Fibroblast of the aortic adventitia (primary cell): ENCODE measurements around the gene CACNG3. TPM values are rescaled to one million over a fixed set of nuclear protein-coding genes. Genes with fewer than 3 reads are reported as not detected.

Experiments used
- DNase-seq: peaks from one replicate; pipeline ENCODE4 v3.0.0-alpha.2; 2010; ENCODE audit warnings: low read depth
- H3K4me3 ChIP-seq: 2 replicates; pipeline ENCODE4 v1.5.1; 2011; ENCODE audit warnings: low read depth, mild to moderate bottlenecking, control low read depth, low read length, moderate library complexity
- total RNA-seq: library from RNA; depleted of rRNA; stranded (reverse); fragments of >200 nt; gene quantifications from 2 replicates; pipeline ENCODE4 v1.2.3, GENCODE V29; 2012; ENCODE audit warnings: low replicate concordance
- TF ChIP-seq, protein P1 (sequence below): IDR thresholded peaks from 2 replicates; pipeline ENCODE4 v1.5.1; 2011; ENCODE audit warnings: mild to moderate bottlenecking, low read length, control low read depth, inconsistent platforms; ENCODE audit not compliant: insufficient read depth

CACNG3 gene
- total RNA-seq, 1 donor, result not detected

DNA sequence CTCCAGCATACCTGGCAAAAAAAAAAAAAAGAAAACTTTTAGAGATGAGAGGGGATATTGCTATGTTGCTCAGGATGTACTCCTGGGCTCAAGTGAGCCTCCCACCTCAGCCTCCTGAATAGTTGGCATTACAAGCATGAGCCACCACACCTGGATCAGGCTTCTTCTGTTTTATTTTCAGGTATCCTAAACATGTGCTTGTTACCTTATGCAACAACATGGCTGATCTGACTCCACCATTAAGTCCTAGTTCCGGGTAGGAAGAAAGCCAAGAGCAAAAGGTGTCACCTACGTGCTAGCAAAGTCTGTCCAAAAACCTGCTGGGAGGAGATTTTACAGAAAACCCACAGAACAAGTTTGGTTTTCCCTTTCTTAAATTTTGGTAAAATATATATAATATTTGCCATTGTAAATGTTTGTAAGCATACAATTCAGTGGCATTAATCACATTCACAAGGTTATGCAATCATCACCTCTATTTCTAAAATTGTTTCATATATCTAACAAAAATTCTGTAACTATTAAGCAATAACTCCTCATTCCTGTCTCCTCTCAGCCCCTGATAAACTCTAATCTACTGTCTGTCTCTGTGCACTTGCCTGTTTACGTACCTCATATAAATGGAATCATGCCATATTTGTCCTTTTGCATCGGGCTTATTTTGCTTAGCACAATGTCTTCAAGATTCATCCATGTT is 9.1 kb upstream of the CACNG3 start:
- no peak for DNase-seq
- TF ChIP-seq, protein P1, sequence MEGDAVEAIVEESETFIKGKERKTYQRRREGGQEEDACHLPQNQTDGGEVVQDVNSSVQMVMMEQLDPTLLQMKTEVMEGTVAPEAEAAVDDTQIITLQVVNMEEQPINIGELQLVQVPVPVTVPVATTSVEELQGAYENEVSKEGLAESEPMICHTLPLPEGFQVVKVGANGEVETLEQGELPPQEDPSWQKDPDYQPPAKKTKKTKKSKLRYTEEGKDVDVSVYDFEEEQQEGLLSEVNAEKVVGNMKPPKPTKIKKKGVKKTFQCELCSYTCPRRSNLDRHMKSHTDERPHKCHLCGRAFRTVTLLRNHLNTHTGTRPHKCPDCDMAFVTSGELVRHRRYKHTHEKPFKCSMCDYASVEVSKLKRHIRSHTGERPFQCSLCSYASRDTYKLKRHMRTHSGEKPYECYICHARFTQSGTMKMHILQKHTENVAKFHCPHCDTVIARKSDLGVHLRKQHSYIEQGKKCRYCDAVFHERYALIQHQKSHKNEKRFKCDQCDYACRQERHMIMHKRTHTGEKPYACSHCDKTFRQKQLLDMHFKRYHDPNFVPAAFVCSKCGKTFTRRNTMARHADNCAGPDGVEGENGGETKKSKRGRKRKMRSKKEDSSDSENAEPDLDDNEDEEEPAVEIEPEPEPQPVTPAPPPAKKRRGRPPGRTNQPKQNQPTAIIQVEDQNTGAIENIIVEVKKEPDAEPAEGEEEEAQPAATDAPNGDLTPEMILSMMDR, result no peak
- no peak overlapping the region for H3K4me3 ChIP-seq

DNA sequence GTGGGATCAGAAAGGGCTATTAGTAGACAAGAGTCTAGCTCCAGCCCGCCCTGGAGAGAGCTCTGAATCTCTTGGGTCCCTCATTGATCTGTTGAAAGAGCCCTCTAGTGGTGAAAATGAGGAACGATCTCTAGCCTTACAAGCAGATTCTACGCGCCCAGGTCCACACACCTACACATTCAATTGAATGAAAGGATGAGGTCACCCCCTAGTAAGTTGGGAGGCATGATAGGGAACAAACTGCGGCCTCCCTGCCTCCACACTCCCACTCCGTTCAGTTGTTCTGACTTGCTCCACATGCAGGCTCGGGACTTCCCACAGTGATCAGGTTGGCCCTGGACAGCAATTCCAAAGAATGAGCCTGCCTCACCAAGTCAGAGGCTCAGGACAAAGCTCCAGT is 2.9 kb upstream of the CACNG3 start:
- DNase-seq, result peak; percentile 6
- no peak overlapping the region for H3K4me3 ChIP-seq
- TF ChIP-seq, protein P1, result peak; percentile 52

DNA sequence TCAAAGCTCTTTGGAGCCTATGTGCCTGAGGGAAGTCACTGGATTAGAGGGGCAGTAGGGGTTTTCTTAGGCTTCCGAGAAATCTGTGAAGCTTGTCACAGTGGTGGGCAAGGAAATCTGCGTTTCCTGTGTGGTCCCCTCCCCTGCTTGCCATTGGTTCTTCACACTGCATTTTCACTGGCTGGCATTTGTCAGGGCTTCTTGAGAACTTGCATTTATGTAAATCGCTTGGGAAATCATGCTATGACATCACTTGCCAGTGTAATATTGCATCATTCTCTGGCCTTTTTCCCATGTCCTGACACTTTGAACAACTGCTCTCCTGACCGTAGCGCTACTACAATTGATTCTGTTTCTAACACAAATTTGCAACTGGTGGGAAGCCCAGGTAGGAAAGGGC is 1.8 kb downstream of the CACNG3 start:
- no peak overlapping the region for H3K4me3 ChIP-seq
- TF ChIP-seq, protein P1, result no peak
- DNase-seq, result no peak

- no peak overlapping the region for H3K4me3 ChIP-seq
- TF ChIP-seq, protein P1, result no peak
- no peak for DNase-seq
Measured at GRCh38 chr16:24258791-24259190, 2.7 kb downstream of the CACNG3 start.

GRCh38 chr16:24262816-24263215 is 6.7 kb downstream of the CACNG3 start:
- no peak overlapping the region for H3K4me3 ChIP-seq
- TF ChIP-seq, protein P1, result no peak
- DNase-seq, result no peak

GRCh38 chr16:24270721-24271442 is 14.7 kb downstream of the CACNG3 start:
- no peak overlapping the region for H3K4me3 ChIP-seq
- TF ChIP-seq, protein P1, result no peak
- DNase-seq, result no peak
